ENCODE measurements around the gene RC3H2.

Gene RC3H2

DNA sequence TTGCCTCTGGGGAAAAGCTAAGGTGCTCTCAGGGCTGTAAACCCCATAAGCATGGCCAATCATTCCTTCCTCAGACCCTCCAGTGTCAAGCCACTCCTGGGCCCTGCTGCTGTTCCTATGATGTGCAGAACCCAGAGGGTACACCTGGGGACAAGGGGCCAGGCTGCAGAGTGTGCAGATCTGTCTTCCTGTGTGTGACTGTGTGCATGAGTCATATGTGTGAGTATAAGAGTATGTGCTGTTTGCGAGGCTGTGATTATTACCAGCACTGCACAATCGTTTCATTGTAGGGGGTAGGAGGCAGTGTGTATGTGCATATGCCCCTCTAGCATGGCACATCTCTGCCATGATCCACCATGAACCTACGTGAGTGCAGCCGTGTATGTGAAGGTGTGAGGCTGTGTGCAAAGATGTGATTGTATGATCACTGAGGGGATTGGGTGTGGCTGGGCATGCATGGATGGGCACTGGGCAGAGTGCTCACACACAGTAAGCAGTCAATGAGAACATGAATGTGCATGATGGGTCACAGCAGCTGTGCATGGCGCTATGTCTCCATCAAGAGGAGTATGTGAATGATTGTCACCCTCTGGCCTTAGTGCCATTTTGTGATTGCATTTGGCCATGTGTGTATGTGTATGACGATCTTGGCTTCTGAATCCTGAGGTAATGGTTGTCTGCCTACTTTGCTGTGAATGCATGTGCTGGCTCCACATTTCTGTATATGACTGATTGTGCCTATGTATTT is 107.7 kb downstream of the RC3H2 start:
- no peak for DNase-seq

Data from OCI-M1 (cell line).